NCI-H1048 (cell line): ENCODE results near the gene ATP2C2.

Source experiments
- DNase-seq: peaks from one replicate; lab custom pipeline; 2025; lab: John Stamatoyannopoulos, UW

The ATP2C2 gene

DNA sequence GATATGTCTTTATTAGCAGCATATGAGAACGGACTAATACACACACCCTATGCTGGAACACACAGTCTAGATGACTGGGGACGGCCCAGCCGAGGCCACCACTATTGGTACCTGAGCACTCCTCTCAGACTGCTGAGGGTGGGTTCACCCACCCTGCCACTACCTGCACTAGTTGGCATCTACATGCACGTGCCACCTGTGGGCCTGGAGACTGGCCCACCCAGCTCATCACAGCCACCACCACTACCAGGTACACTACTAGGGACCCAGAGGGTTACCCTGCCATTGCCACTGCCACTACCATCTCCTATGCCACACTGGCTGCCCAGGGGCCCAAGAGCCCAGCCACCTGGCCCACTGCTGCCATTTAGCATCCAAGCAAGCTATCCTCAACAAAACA lies 103.6 kb downstream of the ATP2C2 start:
- DNase-seq, result no peak

DNA sequence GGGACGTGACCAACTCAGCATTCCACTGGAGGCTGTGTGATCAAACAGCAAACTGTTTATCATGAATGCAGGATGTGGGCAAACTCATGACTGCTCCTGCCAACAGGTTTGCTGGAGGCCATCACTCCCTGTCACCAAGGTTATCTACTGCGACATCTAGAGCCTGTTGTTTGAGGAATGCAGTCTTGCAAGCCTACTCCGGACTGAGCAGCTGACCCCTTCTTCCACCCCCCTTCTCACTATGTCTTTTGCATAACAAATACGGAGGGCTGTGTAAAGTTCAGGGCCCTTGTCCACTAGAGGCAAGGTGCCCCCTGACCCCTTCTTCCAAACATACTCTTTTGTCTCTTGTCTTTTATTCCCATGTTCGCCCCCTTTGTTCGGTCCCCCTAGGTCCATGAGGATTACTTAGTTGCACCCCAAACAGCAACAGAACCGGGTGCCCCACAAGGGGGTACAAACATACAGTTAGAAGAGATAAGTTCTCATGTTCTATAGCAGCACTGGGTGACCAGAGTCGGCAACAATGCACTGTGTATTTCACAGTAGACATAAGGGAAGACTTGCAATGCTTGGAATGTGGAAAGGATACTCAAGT lies 107.4 kb downstream of the ATP2C2 start:
- DNase-seq, result no peak

DNA sequence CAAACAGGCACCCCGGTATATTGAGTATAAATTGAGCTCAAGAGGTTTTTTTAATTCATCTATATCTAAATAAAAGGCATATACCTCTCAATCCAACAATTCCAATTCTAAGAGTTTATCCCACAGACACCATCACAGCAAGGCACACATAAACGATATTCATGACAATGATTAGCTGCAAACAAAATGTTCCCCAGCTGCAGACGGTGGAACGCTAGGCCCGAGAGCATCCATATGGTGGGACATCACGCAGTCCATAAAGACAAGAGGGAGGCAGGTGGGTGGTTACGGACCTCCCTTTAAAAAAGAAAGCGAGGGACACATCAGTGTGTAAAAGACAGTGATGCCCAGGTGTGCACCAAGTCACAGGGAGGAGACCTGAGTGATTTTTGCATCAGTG lies 108.1 kb downstream of the ATP2C2 start:
- no peak for DNase-seq

DNA sequence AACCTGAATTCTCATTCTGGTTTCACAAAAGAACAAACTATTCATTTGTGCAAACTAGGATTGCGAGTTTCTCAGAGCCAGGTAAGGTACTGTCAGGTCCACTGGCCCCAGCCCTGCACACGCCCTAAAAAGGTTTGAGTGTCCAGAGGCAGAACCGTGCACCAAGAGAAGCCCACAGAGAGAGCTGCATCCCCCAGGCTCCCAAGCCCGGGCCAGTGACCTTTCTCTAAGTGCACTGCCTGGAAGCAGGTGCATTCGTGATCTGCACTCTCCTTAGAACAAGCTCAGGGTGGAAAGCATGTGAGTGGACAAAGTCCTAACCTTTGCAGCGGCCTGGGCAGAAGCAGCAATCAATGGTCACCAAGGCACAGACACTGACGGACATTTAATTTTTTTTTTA lies 109.3 kb downstream of the ATP2C2 start:
- no peak for DNase-seq

DNA sequence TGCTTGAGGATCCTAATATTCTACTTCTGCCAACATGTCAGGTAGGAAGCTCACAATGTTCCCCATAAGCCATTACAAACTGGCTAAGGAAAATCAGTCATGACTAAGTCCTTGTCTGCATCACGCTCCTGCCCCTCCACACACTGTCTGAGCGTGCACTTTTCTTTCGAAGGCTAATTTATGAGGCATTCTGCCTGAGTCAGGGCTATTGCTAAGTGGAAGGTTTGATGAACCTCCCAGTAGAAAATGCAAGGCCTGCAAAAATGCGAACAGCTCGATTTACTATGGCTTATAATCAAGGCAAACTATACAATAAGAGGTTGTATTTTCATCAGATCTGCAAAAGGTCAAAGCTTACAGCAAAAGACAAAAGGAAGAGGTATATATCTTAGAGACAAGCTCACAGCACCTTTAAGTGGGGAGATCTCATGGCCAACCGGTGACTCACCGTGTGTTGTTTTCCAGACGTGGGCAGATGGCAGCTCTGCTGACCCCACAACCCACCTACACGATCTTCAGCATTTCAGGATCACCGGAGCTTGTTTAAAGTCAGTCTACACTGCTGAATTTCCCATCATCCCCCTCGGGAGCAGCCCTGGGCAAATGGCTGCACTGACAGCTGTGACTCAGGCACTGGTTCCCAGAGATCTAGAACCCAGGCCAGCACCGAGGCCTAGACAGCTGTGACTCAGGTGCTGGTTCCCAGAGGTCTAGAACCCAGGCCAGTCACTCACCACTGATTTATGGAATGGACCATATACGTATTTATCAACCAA lies 110.0 kb downstream of the ATP2C2 start:
- no peak for DNase-seq

DNA sequence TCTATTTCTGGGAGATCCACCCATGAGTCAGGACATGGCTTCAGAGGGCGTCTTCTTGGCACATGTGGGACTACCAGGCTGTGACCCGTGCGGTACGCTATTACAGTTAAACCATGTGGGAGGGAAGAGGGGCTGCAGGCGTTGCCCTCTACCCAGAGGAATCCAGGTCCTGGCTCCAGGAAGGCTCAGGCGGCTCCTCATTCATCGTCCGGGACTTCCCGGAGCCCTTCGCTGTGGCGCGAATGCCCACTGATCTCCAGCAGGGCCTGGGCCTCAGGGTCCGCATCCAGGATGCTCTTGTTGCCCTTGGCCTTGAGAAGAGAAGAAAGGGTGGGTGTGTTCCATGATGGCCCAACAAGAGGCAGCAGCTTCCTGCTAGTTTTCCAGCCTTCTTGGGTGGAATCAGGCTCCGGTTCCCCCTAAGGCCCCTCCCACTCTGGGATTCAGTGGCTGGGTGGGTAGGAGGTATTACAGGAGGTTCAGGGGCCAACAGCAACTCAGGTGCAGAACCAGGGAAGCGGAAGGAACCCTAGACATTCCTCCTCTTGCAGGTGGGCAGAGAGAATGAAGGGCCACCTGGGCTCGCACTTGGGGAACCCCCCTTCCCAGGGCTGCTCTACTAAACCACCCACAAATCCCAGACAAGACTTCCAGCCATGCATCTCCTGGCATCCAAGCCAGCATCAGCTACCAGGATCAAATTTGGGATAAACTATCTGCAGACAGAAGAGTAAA lies 111.5 kb downstream of the ATP2C2 start:
- no peak for DNase-seq

DNA sequence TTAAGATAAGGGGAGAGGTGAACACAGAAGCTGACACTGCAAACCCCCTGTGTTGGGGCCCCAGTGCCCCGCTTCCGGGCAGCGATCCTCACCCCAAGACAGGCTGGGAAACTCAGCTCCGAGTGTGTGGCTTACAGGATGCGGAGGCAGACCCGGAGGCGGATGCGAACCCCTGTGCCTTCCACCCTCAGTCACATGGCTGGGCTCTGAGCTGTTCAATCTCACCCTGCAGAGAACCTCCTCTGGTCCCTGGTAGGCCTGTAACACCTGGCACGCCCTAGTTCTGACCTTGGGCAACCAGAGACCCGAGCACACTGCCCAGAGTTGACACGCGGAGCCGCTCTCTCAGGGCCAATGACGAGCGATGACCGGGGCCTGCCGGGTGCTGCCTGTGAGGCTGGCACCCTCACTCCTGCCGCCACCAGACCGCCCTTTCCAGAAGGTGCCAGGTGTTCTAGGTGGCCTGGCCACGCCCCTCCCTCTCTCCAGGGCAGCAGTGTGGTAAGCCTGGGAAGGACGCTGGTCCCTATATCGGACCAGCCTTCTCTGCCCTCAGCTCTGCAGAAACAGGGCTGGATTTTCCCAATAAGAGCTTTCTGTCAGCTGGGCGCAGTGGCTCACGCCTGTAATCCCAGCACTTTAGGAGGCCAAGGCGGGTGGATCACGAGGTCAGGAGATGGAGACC lies 112.9 kb downstream of the ATP2C2 start:
- DNase-seq, result no peak

DNA sequence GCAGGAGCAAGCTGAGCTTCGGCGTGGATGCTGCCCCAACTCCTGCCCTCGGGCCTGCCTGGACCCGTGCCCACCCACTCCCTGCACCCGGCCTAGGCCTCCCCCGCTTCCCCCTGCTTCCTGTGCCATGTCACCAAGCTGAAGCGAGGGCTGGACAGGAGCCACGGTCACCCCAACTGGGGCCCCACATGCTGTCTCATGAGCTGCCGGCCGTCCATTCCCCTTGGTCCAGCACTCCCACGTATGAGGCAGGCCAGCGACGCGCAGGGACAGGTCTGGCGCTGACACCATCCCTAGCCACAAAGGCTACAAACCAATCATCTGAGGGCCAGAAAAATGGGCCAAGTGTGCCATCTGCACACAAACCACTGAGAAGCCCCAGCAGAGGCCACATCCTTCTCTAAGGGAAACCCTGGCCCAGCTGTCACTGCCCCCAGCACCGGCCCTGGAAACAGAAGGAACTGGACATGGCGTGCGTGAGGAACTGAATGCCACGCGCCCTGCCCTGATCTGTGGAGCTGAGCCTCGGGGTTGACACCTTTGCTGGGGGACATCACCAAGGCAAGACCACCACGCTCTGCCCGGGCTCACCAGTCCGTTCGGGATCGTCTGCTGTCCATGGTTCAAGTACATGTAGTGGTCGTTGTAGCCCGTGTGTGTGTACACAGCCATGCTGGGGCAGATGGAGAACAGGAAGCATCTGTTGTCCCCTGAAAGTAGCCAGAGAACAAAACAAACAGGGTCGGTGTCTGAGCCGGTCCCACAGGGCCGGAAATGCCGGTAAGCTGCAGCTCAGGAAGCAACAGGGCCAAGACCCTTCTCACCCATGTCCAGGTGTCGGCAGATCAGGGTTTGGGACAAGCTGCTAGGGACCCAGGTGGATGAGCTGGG lies 113.9 kb downstream of the ATP2C2 start:
- no peak for DNase-seq

DNA sequence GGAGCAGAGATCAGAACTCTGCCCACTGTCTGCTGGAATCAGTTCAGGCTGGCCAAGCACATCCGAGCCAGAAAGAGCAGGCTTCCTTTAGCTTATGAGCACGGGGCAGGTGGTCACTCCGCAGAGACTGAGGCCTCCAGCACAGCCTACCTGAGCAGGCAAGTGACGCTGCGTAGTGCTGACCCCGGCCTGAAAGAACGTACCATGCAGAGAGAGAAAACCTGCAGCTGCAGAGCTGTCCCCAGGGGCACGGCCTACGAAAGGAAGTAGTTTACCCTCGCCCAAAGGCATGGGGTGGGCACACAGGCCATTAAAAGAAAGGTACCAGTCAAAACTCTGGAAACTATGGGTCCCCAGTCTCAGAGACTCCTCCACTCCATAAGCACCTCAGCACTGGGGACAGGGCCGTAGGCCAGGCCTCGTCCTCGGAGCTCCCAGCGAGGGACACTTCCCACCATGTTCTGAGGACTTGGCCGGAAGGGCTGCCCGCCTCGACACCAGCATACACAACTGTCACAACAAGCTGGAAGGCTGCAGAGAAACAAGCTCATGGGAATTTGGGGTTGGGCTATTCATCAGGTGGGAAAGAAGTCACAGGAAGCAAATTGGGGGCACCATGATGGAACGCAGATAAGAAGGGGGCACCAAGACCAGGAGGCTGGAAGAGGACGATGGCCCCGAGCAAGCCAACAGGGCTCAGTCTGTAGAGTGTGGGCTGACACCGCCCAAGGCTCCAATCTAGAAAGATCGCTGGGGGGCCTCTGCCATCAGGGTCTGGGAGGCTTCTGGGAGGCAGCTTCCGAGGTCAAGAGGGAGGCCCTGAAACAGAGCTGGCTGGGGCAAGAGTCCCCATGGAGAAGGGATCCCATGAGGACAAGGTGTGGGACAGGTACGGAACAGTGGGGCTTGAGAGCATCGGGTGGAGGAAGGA lies 114.9 kb downstream of the ATP2C2 start:
- no peak for DNase-seq

DNA sequence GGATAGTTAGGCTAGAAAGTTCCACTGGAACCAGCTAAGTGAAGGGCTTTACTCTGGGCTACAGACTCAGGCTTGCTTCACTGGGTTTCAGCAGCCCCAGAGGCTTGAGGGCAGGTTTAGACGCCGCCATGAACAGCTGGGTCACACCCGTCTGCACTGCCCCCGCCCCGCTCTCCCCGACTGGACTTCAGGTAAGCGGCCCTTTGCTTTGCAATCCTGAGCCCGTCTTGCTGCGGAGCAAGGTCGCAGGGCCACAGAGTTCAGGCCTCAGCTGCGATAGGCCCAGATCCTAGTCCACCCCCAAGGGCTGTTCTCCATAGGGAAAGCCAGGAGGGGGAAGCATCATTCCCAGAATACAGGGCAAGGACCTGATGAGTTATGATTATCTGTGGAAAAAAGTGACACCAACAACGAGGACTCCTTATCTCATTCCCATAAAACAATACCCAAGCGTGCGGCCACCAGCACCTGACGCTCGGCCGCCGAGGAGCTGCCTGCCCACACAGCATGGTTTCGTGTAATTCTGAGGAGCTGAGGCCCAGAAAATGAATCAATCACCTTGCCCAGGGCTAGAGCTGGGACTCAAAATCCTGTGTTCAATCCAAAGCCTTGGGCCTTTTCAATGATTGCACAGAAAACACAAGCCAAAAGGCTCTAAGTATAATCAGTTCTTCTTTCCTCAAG lies 115.7 kb downstream of the ATP2C2 start:
- DNase-seq, result no peak

DNA sequence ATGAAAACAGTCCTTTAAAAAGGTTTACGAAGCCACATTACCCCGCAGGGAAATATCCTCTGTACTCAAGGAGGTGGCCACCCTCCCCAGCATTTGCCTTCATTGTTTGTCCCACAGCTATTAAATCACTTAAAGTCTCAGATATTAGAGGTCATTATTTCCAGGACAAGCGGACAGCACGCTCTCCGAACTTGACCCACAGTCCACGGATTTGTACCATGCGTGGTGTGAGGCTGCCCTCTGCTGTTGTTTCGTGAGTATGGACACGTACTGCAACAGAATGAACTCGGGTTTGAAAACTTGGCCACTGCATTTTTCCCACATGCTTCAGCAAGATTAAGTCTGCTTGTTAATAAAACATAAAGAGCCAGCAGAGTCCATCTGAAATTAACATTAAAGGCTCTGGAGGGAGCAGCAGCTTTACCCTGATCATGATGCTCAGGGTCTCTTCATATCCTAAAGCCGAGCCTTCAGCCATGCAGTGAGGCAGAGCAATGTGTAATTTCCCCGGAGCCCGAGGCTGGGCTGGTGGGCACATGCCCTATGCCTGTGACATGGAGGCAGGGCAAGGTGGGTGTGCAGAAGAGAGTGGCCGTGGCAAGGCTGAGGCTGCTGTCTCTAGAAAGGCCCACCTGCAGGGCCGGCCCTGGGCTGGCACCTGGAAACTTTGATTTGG lies 116.4 kb downstream of the ATP2C2 start:
- no peak for DNase-seq

DNA sequence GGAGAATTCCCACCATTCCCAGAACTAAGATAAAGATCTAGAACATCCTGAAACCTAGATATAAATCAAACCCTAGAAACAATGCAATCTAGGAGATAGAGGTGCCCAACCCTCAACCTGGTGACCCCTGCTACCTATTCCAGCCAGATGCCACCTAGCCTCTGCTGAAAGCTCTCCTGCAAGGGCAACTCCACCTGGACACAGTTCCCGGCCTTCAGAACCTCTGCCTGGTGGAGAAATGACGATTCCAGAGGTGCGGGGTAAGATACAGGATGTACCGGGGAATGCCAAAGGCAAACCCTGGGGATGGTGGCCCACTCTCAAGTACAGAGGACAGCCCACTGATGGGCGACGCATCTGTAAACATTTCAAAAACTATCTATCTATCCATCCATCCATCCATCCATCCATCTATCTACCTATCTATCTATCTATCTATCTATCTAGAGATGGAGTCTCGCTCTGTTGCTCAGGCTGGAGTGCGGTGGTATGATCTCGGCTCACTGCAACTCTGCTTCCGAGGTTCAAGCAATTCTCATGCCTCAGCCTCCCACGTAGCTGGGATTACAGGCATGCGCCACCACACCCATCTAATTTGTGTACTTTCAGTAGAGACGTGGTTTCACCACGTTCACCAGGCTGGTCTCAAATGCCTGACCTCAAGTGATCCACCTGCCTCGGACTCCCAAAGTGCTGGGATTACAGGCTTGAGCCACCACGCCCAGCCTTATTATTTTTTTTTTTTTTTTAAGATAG lies 117.1 kb downstream of the ATP2C2 start:
- no peak for DNase-seq

DNA sequence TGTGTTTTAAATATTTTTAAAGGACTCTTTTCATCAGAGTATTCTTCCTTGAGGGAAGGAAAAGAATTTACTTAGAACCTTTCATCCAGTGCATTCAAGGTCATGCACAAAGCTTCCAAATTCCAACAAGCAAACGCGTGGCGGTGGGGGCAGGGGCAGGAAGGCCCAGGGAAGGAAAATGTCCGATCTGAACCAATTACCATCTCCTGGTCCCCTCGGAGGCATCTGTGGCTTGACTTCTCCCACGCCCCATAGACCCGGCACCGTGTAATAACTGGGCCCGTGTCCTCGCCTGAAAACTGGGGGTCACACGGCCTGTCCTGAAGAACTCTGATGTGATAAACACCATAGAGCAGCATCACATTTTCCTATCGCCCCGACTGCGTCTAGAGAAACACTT lies 117.8 kb downstream of the ATP2C2 start:
- no peak for DNase-seq

DNA sequence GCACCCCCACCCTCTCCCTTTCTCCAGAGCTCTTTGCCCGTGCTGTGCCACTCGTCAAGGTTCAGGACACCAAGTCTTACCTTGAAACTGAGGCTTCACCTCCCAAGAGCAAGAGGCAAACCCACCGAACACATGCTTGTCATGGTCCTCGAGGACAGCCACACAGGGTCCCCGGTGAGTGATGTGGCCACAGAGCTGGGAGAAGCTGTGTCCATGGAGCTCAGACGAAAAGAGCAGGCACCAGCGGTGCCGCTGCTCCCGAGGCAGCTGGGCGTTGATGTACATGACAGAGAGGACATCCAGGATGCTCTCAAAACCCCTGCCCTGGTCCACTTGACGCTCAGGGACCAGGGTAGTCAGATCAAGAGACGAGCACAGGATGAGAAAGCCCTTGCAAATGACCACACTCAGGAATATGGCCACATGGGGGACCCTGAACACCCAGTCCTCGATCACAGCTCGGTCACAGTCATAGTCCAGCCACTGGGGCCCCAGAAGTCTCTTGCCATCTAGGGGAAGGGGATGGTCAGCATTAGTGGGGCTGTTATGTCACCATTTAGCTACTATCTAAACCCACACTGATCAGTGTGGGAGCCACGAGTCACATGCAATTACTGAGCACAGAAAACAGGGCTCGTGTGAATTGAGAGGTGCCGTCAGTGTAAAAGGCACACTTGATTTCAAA lies 118.4 kb downstream of the ATP2C2 start:
- DNase-seq, result no peak

DNA sequence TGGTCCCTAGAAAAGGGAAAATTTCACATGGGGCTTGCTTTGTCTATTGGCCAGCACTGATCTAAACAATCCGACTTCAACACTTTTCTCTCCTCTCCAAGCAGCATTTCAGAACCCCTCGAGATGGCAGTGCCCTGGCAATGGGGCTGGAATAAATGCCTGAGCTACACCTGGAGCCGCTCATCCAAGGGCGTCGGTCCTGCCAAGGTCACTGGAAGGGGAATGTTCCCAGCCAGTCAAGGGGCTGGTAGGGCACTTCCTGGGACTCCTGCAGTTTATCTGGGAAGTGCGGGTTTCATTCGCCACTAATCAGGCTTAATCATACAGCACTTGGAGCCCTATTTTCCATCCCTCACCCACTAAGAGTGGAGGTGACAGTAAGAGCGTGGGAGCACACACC lies 119.0 kb downstream of the ATP2C2 start:
- DNase-seq, result no peak

DNA sequence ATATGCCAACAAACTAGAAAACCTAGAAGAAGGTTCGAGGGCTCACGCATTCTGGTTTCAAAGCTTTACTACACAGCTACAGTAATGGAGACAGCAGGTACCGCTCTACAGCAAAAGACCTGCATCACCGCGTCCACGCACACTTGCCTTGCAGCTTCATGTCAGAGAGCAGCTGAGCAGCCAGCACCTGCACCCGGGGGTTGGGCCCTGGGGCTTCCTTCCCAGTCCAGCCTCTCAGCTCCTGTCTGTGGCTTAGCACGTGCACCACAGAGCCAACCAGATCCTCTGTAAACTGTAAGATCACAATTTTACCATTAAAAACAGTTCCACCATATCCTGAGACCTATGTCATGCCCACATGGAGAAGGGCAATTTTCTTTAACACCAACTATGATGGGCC lies 120.8 kb downstream of the ATP2C2 start:
- no peak for DNase-seq

DNA sequence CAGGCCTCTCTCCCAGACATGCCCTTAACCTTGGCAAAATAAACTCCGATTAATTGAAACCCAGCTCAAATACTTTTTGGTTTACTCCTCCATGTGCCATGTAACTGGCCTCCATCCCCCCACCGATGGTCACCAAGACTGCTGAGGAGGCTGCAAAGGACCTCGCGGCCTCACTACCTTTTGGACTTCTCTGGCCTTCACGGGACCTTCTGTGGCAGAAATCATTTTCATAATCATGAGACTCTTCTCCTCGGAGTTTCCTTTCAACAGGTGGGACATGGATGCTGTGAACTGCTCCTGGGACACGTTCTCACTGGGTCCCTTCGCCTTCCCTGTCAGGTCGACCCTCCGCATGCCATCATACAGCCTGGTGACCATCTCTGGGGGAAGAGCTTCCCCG lies 127.2 kb downstream of the ATP2C2 start:
- DNase-seq, result no peak

DNA sequence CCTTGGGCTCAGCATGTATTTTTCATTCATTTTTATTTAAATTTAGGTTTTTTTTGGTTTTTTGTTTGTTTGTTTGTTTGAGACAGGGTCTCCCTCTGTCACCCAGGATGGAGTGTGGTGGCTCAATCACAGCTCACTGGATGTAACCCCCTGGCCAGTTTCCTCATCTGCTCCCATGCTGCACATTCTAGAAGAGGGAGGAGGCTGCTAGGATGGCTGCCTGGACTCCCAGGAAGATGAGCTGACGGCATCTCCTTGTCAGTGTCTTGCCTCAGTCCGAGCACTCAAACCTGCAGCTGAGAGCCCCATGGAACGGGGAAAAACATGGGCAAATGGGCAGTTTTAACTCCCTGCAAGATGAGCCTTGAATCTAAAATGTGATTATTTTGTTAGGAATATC lies 128.7 kb downstream of the ATP2C2 start:
- DNase-seq, result no peak
